Glutamatergic neuron (in vitro differentiated cells): ENCODE measurements around the gene MRPL55. TPM values are rescaled to one million over a fixed set of nuclear protein-coding genes. Genes with fewer than 3 reads are reported as not detected.

Source experiments
- DNase-seq: peaks from one replicate; pipeline ENCODE4 v3.0.0; 2022
- H3K27ac Mint-ChIP-seq: one replicate; pipeline ENCODE4 v1.8.0; 2020; ENCODE audit warnings: mild to moderate bottlenecking, mixed read lengths, inconsistent platforms; ENCODE audit not compliant: unreplicated experiment
- H3K27me3 Mint-ChIP-seq: one replicate; pipeline ENCODE4 v1.8.0; 2020; ENCODE audit warnings: mild to moderate bottlenecking, moderate library complexity, mixed read lengths, inconsistent platforms; ENCODE audit not compliant: unreplicated experiment
- H3K36me3 Mint-ChIP-seq: one replicate; pipeline ENCODE4 v1.8.0; 2020; ENCODE audit warnings: mild to moderate bottlenecking, mixed read lengths, inconsistent platforms; ENCODE audit not compliant: unreplicated experiment
- H3K4me1 Mint-ChIP-seq: one replicate; pipeline ENCODE4 v1.8.0; 2020; ENCODE audit warnings: mild to moderate bottlenecking, low read depth, mixed read lengths, inconsistent platforms; ENCODE audit not compliant: unreplicated experiment
- H3K4me3 Mint-ChIP-seq: one replicate; pipeline ENCODE4 v1.8.0; 2020; ENCODE audit warnings: mild to moderate bottlenecking, mixed read lengths, inconsistent platforms; ENCODE audit not compliant: unreplicated experiment
- H3K9me3 Mint-ChIP-seq: one replicate; pipeline ENCODE4 v1.8.0; 2020; ENCODE audit warnings: mild to moderate bottlenecking, moderate library complexity, mixed read lengths, inconsistent platforms; ENCODE audit not compliant: unreplicated experiment
- CTCF ChIP-seq: fragments of 200-600 bp; sonication (generic); IDR thresholded peaks from one replicate; pipeline ENCODE4 v1.5.0; 2021; ENCODE audit not compliant: partially characterized antibody, unreplicated experiment
- total RNA-seq: library from RNA; stranded (reverse); fragmentation: NEBNext Ultra II Directional; extraction: Animal tissue kit (Norgen Biotek cat#: 25700); gene quantifications from one replicate; pipeline ENCODE4 v1.2.1, GENCODE V29; 2021; ENCODE audit not compliant: unreplicated experiment

Gene MRPL55
- total RNA-seq, 1 donor from 2014 or later: 61.5 TPM

GRCh38 chr1:228101994-228102790 is 6.9 kb downstream of the MRPL55 start:
- Mint-ChIP-seq H3K27me3 (peaks cover 13% of the 10 kb centered on the region), H3K4me3 (peak overlapping the region; percentile 67), H3K27ac (no peak overlapping the region), H3K9me3 (peaks cover 9% of the 10 kb centered on the region), H3K36me3 (no peaks in the 10 kb centered on the region), H3K4me1 (no peaks in the 10 kb centered on the region)
- TF ChIP-seq CTCF: peak; percentile 9
- DNase-seq: peak; percentile 80

- H3K4me3 Mint-ChIP-seq: peak overlapping the region; percentile 71
Measured at GRCh38 chr1:228101614-228101993, 7.5 kb downstream of the MRPL55 start.

GRCh38 chr1:228100822-228101613 is 8.1 kb downstream of the MRPL55 start:
- no peak for TF ChIP-seq CTCF

More at GRCh38 chr1:228101614-228101993, 7.5 kb downstream of the MRPL55 start:
- Mint-ChIP-seq H3K9me3 (peaks cover 9% of the 10 kb centered on the region), H3K36me3 (no peaks in the 10 kb centered on the region), H3K27me3 (peaks cover 13% of the 10 kb centered on the region), H3K27ac (no peak overlapping the region), H3K4me1 (no peaks in the 10 kb centered on the region)
- no peak for TF ChIP-seq CTCF
- no peak for DNase-seq

GRCh38 chr1:228099331-228099732 is 9.8 kb downstream of the MRPL55 start:
- Mint-ChIP-seq H3K4me1 (no peaks in the 10 kb centered on the region), H3K27me3 (peaks cover 10% of the 10 kb centered on the region), H3K36me3 (peaks cover 14% of the 10 kb centered on the region), H3K9me3 (peaks cover 13% of the 10 kb centered on the region), H3K4me3 (no peak overlapping the region), H3K27ac (no peak overlapping the region)
- no peak for TF ChIP-seq CTCF
- DNase-seq: no peak

More at GRCh38 chr1:228100822-228101613, 8.1 kb downstream of the MRPL55 start:
- Mint-ChIP-seq H3K36me3 (peaks cover under 1% of the 10 kb centered on the region), H3K27me3 (peaks cover 13% of the 10 kb centered on the region), H3K9me3 (peaks cover 9% of the 10 kb centered on the region), H3K27ac (no peak overlapping the region), H3K4me3 (peak overlapping the region; percentile 71), H3K4me1 (no peaks in the 10 kb centered on the region)
- DNase-seq: no peak
